K562 (cell line): ENCODE data around the gene RASGRP2. TPM values are rescaled to one million over a fixed set of nuclear protein-coding genes. Genes with fewer than 3 reads are reported as not detected.

ENCODE experiments used
- ATAC-seq: fragments of 200-7000 bp; cut with Tn5 transposase; 3 replicates; pipeline ENCODE4 v1.9.1; 2020; ENCODE audit warnings: moderate library complexity
- BruUV-seq: library from RNA; stranded (reverse); fragments of 400-500 nt; replicated peaks from 2 replicates; lab custom pipeline; 2021; lab: Mats Ljungman, UMichigan
- CTCF ChIA-PET: fragments of 300-600 bp; formaldehyde crosslinking; extraction: SDS; loops from one replicate; lab custom pipeline; 2021; ENCODE audit warnings: low intra/inter-chr PET ratio; lab: Yijun Ruan, JAX
- POLR2A ChIA-PET: fragments of 300-600, 350-650 bp; sonication (Branson Sonifier 250); formaldehyde crosslinking; extraction: SDS; loops from one replicate; lab custom pipeline; 2021; ENCODE audit warnings: antibody characterized with exemption, inconsistent platforms; lab: Yijun Ruan, JAX
- DNase-seq, 4 experiments: peaks; one replicate each; pipeline versions ENCODE4 v3.0.0 to v3.0.0-alpha.2; 2011 to 2018; ENCODE audit warnings: low spot score in 3 of 4, mixed read lengths in 3 of 4; ENCODE audit errors: extremely low read depth in 1 of 4
- FAIRE-seq: peaks from 2 replicates; lab custom pipeline; 2011; peaks lifted over from hg19 to GRCh38; lab: Jason Lieb, UNC
- H2AFZ ChIP-seq: 2 replicates; pipeline ENCODE4 v1.6.0; 2011; ENCODE audit warnings: low read depth, low read length, control low read depth, inconsistent platforms
- H3K27ac ChIP-seq: fragments of 200-600 bp; 3 replicates; pipeline ENCODE4 v1.8.0; 2011; ENCODE audit warnings: low read depth, mild to moderate bottlenecking, control low read depth, inconsistent platforms, low read length, moderate library complexity, mixed read lengths; ENCODE audit errors: extremely low read depth
- H3K27me3 ChIP-seq, 2 experiments: fragments of 300-600 bp in 1 of 2; 2 replicates in 1 of 2; 3 replicates in 1 of 2; pipeline versions ENCODE4 v1.6.0 to v1.8.0; 2011; ENCODE audit warnings: inconsistent platforms in 2 of 2, low read length in 2 of 2, mild to moderate bottlenecking in 1 of 2, mixed read lengths in 1 of 2, moderate library complexity in 1 of 2; ENCODE audit not compliant: control insufficient read depth in 2 of 2, insufficient read depth in 2 of 2
- H3K36me3 ChIP-seq: fragments of 300-600 bp; 3 replicates; pipeline ENCODE4 v1.8.0; 2011; ENCODE audit warnings: mild to moderate bottlenecking, low read length, inconsistent platforms; ENCODE audit not compliant: control insufficient read depth, insufficient read depth
- H3K4me1 ChIP-seq, 2 experiments: fragments of 200-600 bp in 1 of 2; replicated peaks in 1 of 2; 2 replicates in 1 of 2; 3 replicates in 1 of 2; pipeline versions ENCODE4 v1.5.1 to v1.8.0; 2011; ENCODE audit warnings: inconsistent platforms in 2 of 2, low read length in 2 of 2, mild to moderate bottlenecking in 1 of 2, mixed read lengths in 1 of 2, moderate library complexity in 1 of 2; ENCODE audit not compliant: control insufficient read depth in 2 of 2, insufficient read depth in 2 of 2
- H3K4me2 ChIP-seq: 2 replicates; pipeline ENCODE4 v1.6.1; 2011; ENCODE audit warnings: low read length, control low read depth, inconsistent platforms, mixed read lengths; ENCODE audit not compliant: insufficient read depth
- H3K4me3 ChIP-seq: fragments of 200-600 bp; sonication (generic), shearing (Covaris generic); 2 replicates; pipeline ENCODE4 v1.5.1; 2016; ENCODE audit warnings: control low read depth, inconsistent platforms
- H3K79me2 ChIP-seq: fragments of 200-600 bp; 3 replicates; pipeline ENCODE4 v1.8.0; 2011; ENCODE audit warnings: low read length, inconsistent platforms; ENCODE audit not compliant: control insufficient read depth, insufficient read depth
- H3K9ac ChIP-seq, 2 experiments: 2 replicates each; pipeline versions ENCODE4 v1.6.0 to v1.6.1; 2011; ENCODE audit warnings: low read depth in 2 of 2, low read length in 2 of 2, control low read depth in 1 of 2, inconsistent platforms in 1 of 2, mild to moderate bottlenecking in 1 of 2, mixed read lengths in 1 of 2; ENCODE audit not compliant: insufficient read depth in 1 of 2
- H3K9me1 ChIP-seq: one replicate; pipeline ENCODE4 v1.6.0; 2011; ENCODE audit warnings: inconsistent platforms, mild to moderate bottlenecking, low read length, moderate library complexity; ENCODE audit not compliant: control insufficient read depth, insufficient read depth
- H3K9me3 ChIP-seq: replicated peaks from 2 replicates; pipeline ENCODE4 v1.5.1; 2011; ENCODE audit warnings: low read depth, low read length, inconsistent platforms; ENCODE audit not compliant: control insufficient read depth, insufficient read depth
- H4K20me1 ChIP-seq: replicated peaks from 2 replicates; pipeline ENCODE4 v1.6.1; 2011; ENCODE audit warnings: low read length, inconsistent platforms, mixed read lengths; ENCODE audit not compliant: control insufficient read depth, insufficient read depth
- HNRNPK ChIP-seq: fragments of 200-400 bp; formaldehyde crosslinking; IDR thresholded peaks from one replicate; pipeline ENCODE4 v1.6.1; 2018; ENCODE audit warnings: mild to moderate bottlenecking, low read depth, low read length; ENCODE audit not compliant: poor library complexity, severe bottlenecking
- HOXB6 ChIP-seq: fragments of 250-450 bp; sonication (Bioruptor Pico); IDR thresholded peaks from 2 replicates; pipeline ENCODE4 v1.5.1; 2022; ENCODE audit warnings: mild to moderate bottlenecking, borderline replicate concordance
- MAZ ChIP-seq, 2 experiments: fragments of 450-650 bp in 1 of 2; sonication (generic) in 1 of 2; formaldehyde crosslinking; IDR thresholded peaks in 1 of 2; conservative IDR thresholded peaks in 1 of 2; 2 replicates each; pipeline versions ENCODE4 v1.4.0 to v1.5.0; 2020; ENCODE audit warnings: mild to moderate bottlenecking in 1 of 2, missing genetic modification reagents in 1 of 2
- SAFB ChIP-seq: fragments of 200-400 bp; formaldehyde crosslinking; IDR thresholded peaks from 2 replicates; pipeline ENCODE4 v1.6.1; 2017; ENCODE audit warnings: low read depth, low read length, borderline replicate concordance
- SIN3B ChIP-seq: fragments of 450-650 bp; IDR thresholded peaks from 2 replicates; pipeline ENCODE4 v1.6.1; 2017; ENCODE audit warnings: low read depth, mild to moderate bottlenecking, moderate library complexity
- ZNF174 ChIP-seq: fragments of 250-450 bp; sonication (Bioruptor Pico); IDR thresholded peaks from 2 replicates; pipeline ENCODE4 v1.4.0; 2020; ENCODE audit warnings: mild to moderate bottlenecking
- WGBS: fragments of 100-300 bp; shearing (Covaris generic); methylation state at CpG from one replicate; pipeline ENCODE4 v1.1.6; 2016; ENCODE audit warnings: low coverage, mixed read lengths; ENCODE audit not compliant: insufficient coverage; ENCODE audit errors: missing lambda C conversion rate; 5-methylcytosine and 5-hydroxymethylcytosine counted together
- in situ Hi-C: fragments of 300-500 bp; cut with MboI; formaldehyde crosslinking; loops from 4 replicates; pipeline ENCODE4 v1.15.0; 2018; ENCODE audit warnings: inconsistent platforms, mixed read lengths
- intact Hi-C: fragments of 100-400 bp; cut with micrococcal nuclease; formaldehyde crosslinking; loops from 2 replicates; pipeline ENCODE4 v1.14.2; 2022
- polyA plus RNA-seq, 8 experiments: library from polyadenylated mRNA; depleted of rRNA in 4 of 8; stranded (reverse) in 5 of 8; unstranded in 3 of 8; fragments of >200 nt; fragmentation: Nextera tagmentation in 2 of 8; fragmentation: Illumina TruSeq in 1 of 8; extraction: Ambion mirVana in 2 of 8; extraction: Trizol in 1 of 8; gene quantifications; 2 replicates each; pipeline versions ENCODE4 v1.2.1 to v1.2.3, GENCODE V29; 2011 to 2014; ENCODE audit warnings: inconsistent platforms in 1 of 8, missing spikeins in 1 of 8
- total RNA-seq, 7 experiments: library from RNA; depleted of rRNA in 6 of 7; stranded (reverse); fragments of >200 nt in 6 of 7; fragmentation: Illumina TruSeq in 2 of 7; extraction: Trizol in 2 of 7; gene quantifications; 2 replicates each; pipeline versions ENCODE4 v1.2.1 to v1.2.3, GENCODE V29; 2011 to 2021; ENCODE audit warnings: low replicate concordance in 1 of 7
- TF ChIP-seq, protein P1 (sequence below), 2 experiments: fragments of 200-800 bp in 1 of 2; sonication (Bioruptor generic) in 1 of 2; sonication (generic) in 1 of 2; formaldehyde crosslinking in 1 of 2; IDR thresholded peaks in 1 of 2; conservative IDR thresholded peaks in 1 of 2; 2 replicates each; pipeline versions ENCODE4 v1.5.0 to v1.6.1; 2016 to 2020; ENCODE audit warnings: missing compliant biosample characterization in 1 of 2, missing genetic modification characterization in 1 of 2, missing genetic modification reagents in 1 of 2
- TF ChIP-seq, protein P2 (sequence below), 2 experiments: fragments of 450-650 bp; formaldehyde crosslinking in 1 of 2; IDR thresholded peaks; 2 replicates each; pipeline versions ENCODE4 v1.4.0 to v1.6.1; 2014 to 2020; ENCODE audit warnings: mild to moderate bottlenecking in 2 of 2, borderline replicate concordance in 1 of 2, low read depth in 1 of 2

RASGRP2 gene
- total and polyA plus RNA-seq, 9 of the 15 experiments (the other 6 are each of a cell fraction or from before 2014, with no cell fraction given), result 0.87 to 22.7 (median 5.5) TPM

DNA sequence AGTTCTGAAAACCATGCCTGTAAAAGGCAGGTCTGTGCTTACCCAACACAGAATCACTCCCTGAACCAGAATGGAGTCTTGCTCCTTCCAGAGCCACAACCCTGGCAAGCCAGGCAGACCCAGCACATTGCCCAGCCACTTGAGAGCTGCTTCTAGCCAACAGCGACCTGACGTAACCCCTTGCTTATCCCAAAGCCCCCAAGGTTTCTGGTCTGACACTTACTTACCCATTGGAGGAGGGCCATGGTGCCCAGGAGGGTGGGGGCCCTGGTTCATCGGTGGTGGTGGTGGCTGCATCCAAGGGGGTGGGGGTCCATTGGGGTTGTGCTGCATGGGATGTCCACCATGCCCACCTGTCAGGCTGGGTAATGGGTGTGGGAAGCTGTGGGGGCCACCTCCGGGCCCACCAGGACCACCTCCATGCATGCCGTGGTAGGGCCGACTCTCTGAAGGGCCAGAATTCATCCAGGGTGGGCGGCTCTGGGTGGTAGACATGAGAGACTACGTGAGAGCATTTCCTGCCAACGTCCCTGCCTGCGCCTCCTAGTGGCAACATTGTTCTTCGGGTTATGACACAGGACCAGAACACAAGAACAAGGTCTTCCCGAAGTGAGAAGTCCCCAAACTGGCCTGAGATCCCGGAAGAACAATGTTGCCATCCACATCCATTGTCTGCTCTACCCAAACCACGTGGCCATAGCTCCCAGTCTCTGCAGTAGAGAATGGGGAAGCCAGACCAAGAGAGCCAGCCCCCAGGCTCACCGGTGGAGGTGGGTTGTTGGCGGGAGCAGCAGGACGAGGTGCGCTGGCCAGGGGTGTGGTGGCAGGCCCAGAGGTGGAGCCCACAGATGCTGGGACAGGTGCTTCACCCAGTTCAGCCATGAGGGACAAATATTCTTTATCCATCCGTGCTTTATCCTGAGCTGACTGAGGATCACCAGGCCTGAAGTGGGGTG is 23.7 kb upstream of the RASGRP2 start:
- H3K9me1 ChIP-seq, result peaks cover 7% of the 10 kb centered on the region
- peaks cover 9 to 27% of the 10 kb centered on the region in 2 experiments for H3K4me1 ChIP-seq
- no peak overlapping the region for H2AFZ ChIP-seq
- H3K27me3 ChIP-seq, result no peaks in the 10 kb centered on the region
- no peak overlapping the region for H3K27ac ChIP-seq
- peak in 2 of 4 experiments; percentile 47 to 79 for DNase-seq
- FAIRE-seq, result peak; percentile 78
- CTCF ChIA-PET, result interaction anchor here (1.0 kb wide), 1 partner anchor 24 kb away, joined by 3 read pairs; no protein-coding TSS in a partner anchor
- no TSS peak for BruUV-seq
- WGBS, result 68% methylated on average over 18 of the region's 19 CpGs
- peak; percentile 67 for ATAC-seq
- H3K36me3 ChIP-seq, result peaks cover 98% of the 10 kb centered on the region
- 0 out of 4 replicates have a peak overlapping the region, but pooled peaks of 1 of the 2 experiments have one; percentile 18 for H3K9ac ChIP-seq
- H3K79me2 ChIP-seq, result peaks cover 54% of the 10 kb centered on the region
- no peak overlapping the region for H3K4me3 ChIP-seq
- no peak overlapping the region for H3K4me2 ChIP-seq
- peaks cover 60% of the 10 kb centered on the region for H4K20me1 ChIP-seq
- H3K9me3 ChIP-seq, result no peaks in the 10 kb centered on the region
- intact Hi-C loops (loop anchor here (1.0 kb wide), 1 partner anchor 24 kb away; no protein-coding TSS in a partner anchor), in situ Hi-C loops (no loop called here)
- POLR2A ChIA-PET, result interaction anchor here (1.0 to 2.4 kb wide), 6 partner anchors 8 to 79 kb away, joined by 3 to 8 read pairs (median 4); partner anchors contain the start of genes PYGM and SF1
- no peak for TF ChIP-seq SAFB
- TF ChIP-seq HNRNPK, result no peak
- no peak for TF ChIP-seq HOXB6 (CRISPR knock-in tag)
- TF ChIP-seq ZNF174 (CRISPR knock-in tag), result no peak
- no peak for TF ChIP-seq SIN3B
- TF ChIP-seq MAZ (CRISPR knock-in tag; conservative IDR thresholded peaks at IDR 0.05 in 1 of 2, IDR thresholded peaks at IDR 0.05 in 1 of 2), result peak in 1 of 2 experiments; percentile 22; a peak in 1 of 4 replicates
- TF ChIP-seq, protein P1, sequence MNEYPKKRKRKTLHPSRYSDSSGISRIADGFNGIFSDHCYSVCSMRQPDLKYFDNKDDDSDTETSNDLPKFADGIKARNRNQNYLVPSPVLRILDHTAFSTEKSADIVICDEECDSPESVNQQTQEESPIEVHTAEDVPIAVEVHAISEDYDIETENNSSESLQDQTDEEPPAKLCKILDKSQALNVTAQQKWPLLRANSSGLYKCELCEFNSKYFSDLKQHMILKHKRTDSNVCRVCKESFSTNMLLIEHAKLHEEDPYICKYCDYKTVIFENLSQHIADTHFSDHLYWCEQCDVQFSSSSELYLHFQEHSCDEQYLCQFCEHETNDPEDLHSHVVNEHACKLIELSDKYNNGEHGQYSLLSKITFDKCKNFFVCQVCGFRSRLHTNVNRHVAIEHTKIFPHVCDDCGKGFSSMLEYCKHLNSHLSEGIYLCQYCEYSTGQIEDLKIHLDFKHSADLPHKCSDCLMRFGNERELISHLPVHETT (CRISPR knock-in tag; conservative IDR thresholded peaks at IDR 0.05 in 1 of 2, IDR thresholded peaks at IDR 0.05 in 1 of 2), result no peak
- TF ChIP-seq, protein P2, sequence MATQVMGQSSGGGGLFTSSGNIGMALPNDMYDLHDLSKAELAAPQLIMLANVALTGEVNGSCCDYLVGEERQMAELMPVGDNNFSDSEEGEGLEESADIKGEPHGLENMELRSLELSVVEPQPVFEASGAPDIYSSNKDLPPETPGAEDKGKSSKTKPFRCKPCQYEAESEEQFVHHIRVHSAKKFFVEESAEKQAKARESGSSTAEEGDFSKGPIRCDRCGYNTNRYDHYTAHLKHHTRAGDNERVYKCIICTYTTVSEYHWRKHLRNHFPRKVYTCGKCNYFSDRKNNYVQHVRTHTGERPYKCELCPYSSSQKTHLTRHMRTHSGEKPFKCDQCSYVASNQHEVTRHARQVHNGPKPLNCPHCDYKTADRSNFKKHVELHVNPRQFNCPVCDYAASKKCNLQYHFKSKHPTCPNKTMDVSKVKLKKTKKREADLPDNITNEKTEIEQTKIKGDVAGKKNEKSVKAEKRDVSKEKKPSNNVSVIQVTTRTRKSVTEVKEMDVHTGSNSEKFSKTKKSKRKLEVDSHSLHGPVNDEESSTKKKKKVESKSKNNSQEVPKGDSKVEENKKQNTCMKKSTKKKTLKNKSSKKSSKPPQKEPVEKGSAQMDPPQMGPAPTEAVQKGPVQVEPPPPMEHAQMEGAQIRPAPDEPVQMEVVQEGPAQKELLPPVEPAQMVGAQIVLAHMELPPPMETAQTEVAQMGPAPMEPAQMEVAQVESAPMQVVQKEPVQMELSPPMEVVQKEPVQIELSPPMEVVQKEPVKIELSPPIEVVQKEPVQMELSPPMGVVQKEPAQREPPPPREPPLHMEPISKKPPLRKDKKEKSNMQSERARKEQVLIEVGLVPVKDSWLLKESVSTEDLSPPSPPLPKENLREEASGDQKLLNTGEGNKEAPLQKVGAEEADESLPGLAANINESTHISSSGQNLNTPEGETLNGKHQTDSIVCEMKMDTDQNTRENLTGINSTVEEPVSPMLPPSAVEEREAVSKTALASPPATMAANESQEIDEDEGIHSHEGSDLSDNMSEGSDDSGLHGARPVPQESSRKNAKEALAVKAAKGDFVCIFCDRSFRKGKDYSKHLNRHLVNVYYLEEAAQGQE (IDR thresholded peaks at IDR 0.05; ENCODE audit: borderline replicate concordance), result peak; percentile 38; the same call in 1 of the 2 replicates
- TF ChIP-seq, protein P2 (CRISPR knock-in tag; IDR thresholded peaks at IDR 0.05; ENCODE audit: low read depth), result no peak
